Right lung (tissue), 5 donors: ENCODE measurements around the gene SLC22A7. TPM values are rescaled to one million over a fixed set of nuclear protein-coding genes. Genes with fewer than 3 reads are reported as not detected.
"Not testable (repeated sequence)": the region's sequence is repeated elsewhere in the genome, so short reads cannot be mapped to it uniquely, and the experiment has no call there.

ENCODE experiments used
- DNase-seq, 2 donors: peaks; one replicate each; pipeline ENCODE4 v3.0.0-alpha.2; 2013
- polyA plus RNA-seq, 5 donors: library from polyadenylated mRNA; unstranded; fragments of 120-200 nt; gene quantifications; one replicate each; pipeline versions ENCODE4 v1.2.1 to v1.2.3, GENCODE V29; 2013; ENCODE audit warnings: inconsistent platforms in 1 of 5, low replicate concordance in 1 of 5; ENCODE audit not compliant: insufficient read length in 5 of 5, insufficient read depth in 1 of 5

SLC22A7 gene
- polyA plus RNA-seq, 5 donors: 0.17 to 0.39 (median 0.24) TPM; not detected in 1

DNA sequence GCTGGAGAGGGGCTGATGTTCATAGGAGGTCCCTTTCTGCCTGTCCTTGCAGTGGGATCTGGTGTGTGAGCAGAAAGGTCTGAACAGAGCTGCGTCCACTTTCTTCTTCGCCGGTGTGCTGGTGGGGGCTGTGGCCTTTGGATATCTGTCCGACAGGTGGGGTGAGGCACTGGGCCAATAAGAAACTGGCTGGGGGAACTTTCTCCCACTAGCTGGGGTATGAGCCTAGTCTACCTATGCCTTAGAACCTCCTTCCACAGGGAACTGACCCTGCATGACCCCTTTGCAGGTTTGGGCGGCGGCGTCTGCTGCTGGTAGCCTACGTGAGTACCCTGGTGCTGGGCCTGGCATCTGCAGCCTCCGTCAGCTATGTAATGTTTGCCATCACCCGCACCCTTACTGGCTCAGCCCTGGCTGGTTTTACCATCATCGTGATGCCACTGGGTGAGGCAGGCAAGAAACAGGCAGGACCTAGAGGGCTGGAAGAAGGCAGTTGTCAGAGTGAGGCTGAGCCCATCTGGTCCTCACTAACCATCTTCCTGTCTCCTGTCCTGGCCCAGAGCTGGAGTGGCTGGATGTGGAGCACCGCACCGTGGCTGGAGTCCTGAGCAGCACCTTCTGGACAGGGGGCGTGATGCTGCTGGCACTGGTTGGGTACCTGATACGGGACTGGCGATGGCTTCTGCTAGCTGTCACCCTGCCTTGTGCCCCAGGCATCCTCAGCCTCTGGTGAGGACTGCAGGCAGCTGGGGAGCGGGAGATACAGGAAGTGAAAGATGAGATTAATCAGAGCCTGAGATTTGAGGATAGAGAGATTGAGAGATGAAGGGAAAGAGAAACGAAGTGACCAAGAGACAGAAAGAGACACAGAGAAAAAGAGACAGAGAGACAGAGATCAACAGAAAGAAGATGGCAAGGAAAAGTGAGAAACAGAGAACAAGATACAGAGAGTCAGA lies 1.6 kb downstream of the SLC22A7 start:
- no peak for DNase-seq

DNA sequence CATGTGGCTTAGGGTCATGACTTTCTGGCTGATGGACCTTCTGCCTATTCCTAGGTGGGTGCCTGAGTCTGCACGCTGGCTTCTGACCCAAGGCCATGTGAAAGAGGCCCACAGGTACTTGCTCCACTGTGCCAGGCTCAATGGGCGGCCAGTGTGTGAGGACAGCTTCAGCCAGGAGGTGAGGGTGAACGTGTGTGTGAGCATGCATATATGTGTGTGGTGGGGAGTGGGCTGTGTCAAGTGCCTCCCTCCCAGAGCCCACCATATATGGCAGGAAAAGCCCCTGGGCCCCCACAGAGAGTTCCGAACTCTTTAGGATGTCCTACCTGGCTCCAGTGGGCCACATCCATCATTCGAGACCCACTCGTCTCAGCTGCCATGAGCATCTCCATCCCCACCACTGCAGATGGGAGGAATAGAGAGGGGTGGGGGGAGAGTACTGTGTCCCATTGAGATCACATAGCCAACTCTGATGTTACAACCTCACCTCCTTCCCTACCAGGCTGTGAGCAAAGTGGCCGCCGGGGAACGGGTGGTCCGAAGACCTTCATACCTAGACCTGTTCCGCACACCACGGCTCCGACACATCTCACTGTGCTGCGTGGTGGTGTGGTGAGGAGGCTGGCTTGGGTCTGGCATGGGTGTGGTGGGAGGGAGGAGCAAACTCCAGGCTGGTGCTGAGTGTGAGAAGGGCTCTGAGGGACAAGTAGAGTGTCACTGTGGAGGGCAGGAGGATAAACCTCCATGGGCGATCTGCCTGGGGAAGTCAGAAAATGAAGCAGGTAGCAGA lies 3.2 kb downstream of the SLC22A7 start:
- DNase-seq: no peak

DNA sequence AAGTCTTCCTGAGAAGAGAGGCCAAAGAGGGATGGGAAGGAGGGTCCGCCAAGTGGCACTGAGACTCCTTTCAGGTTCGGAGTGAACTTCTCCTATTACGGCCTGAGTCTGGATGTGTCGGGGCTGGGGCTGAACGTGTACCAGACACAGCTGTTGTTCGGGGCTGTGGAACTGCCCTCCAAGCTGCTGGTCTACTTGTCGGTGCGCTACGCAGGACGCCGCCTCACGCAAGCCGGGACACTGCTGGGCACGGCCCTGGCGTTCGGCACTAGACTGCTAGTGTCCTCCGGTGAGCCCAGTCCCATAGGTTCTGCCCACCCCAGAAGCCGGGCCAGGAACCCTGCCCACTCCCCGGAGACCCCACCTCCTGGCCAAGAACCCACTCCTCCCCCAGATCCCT lies 4.1 kb downstream of the SLC22A7 start:
- DNase-seq: no peak

DNA sequence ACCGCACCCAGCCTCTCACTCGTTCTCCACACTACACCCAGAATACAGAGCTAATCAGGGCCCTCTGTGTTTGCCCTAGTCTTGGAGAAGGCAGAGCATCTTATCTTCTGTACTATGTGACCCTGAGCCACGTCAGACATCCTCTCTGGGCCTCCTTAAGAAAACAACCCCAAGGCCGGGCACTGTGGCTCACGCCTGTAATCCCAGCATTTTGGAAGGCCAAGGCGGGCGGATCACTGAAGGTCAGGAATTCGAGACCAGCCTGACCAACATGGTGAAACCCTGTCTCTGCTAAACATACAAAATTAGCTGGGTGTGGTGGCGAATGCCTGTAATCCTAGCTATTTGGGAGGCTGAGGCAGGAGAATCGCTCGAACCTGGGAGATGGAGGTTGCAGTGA lies 4.9 kb downstream of the SLC22A7 start:
- not testable (repeated sequence) for DNase-seq

DNA sequence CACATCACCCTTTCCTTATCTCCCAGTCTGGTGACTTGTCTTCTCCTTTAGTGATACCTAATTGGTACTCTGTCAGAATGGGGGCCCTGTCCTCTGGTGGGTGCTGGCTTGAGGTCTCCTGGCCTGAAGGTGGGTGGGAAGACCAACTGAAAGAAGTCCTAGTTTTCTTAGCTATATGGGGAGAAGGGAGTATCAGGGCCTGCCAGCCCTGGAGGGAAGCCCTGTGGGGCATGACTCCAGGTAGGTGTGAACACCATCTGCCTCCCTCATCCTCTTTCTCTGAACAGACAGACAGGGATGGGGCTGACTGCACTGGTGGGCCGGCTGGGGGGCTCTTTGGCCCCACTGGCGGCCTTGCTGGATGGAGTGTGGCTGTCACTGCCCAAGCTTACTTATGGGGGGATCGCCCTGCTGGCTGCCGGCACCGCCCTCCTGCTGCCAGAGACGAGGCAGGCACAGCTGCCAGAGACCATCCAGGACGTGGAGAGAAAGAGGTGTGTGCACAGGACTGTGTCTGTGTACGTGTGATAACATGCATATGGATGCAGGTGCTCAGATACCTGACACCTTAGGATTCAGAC lies 5.8 kb downstream of the SLC22A7 start:
- no peak for DNase-seq

- DNase-seq: no peak
Measured at GRCh38 chr6:43304361-43304760, 6.3 kb downstream of the SLC22A7 start.

- DNase-seq: no peak
Measured at GRCh38 chr6:43304882-43305281, 6.8 kb downstream of the SLC22A7 start.

DNA sequence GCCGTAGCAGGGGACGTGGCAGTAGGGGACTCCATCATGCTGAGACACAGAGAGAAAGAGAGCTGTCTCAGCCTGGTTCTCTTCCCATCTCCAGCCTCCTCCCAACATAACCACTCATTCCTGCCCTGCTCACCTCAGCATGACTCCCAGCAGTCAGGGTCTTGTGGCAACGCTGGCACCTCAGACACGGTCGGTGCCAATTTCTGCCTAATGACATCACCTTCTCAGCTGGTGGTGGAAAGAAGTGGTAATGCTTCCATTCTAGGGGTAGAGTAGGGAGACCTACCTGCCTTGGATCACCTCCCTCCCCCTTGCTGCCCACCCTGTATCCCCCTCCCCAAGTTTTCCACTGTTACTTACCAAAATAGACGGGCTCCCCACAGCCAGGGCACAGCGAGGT lies 8.0 kb downstream of the SLC22A7 start:
- DNase-seq: no peak

GRCh38 chr6:43307451-43308100 lies 9.5 kb downstream of the SLC22A7 start:
- DNase-seq: no peak

- DNase-seq: no peak
Measured at GRCh38 chr6:43308101-43308989, 10.3 kb downstream of the SLC22A7 start, which contains the start of gene CRIP3. CRIP3 (minus strand) TSS chr6:43308826; CDS start chr6:43308792, 34 bp downstream.

DNA sequence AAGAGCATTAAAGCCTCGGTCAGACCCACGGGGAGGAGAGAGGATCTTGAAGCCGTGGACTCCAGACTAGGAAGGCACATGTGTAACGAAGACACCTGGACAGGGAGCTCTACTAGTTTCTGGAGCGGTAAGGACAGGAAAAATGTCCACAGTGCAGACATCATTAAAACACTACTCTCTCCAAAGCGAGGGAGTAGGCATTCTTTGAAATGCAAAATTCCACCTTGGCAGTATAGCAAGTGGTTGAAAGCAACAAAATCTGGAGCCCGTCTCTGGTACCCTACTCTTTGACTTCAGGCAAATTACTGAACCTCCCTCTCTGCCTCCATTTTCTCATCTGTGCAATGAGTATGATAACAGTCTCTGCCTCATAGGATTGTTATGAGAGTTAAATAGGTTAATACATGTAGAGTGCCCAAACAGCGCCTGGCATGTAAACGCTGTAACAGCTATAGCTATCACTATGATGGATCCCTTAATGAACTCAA lies 11.0 kb downstream of the SLC22A7 start:
- no peak for DNase-seq

GRCh38 chr6:43310134-43310533 lies 12.1 kb downstream of the SLC22A7 start:
- no peak for DNase-seq

DNA sequence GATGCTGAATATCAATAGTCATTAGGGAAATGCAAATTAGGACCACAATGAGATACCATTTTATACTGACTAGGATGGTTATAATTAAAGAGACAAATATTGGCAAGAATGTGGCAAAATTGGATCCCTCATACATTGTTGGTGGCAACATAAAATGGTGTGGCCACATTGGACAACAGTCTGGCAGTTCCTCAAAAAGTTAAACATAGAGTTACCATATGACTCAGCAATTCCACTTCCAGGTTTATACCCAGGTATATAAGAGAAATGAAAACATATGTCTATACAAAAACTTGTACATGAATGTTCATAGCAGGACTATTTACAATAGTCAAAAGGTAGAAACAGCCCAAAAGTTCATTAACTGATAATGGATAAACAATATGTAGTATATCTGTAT lies 12.6 kb downstream of the SLC22A7 start:
- no peak for DNase-seq

- DNase-seq: no peak
Measured at GRCh38 chr6:43311666-43312065, 13.6 kb downstream of the SLC22A7 start.

- no peak for DNase-seq
Measured at GRCh38 chr6:43313813-43314212, 15.8 kb downstream of the SLC22A7 start.

GRCh38 chr6:43318011-43318410 lies 20.0 kb downstream of the SLC22A7 start:
- DNase-seq: no peak

DNA sequence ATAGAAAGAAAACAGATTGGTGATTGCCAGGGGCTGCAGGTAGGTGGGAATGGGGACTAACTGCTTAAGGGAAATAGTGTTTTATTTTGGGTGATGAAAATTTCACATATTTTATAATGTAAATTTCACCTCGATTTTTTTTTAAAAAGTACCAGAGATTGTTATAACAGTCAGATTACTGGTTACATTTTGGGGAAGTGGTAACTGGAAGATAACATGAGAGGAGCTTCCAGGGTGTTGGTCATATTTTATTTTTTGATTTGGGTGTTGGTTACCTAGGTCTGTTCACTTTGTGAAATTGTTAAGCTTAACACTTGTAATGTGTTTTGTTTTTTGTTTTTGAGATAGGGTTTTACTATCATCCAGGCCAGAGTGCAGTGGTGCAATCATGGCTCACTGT lies 27.8 kb downstream of the SLC22A7 start:
- DNase-seq: no peak

GRCh38 chr6:43328528-43328927 lies 30.5 kb downstream of the SLC22A7 start:
- DNase-seq: no peak

DNA sequence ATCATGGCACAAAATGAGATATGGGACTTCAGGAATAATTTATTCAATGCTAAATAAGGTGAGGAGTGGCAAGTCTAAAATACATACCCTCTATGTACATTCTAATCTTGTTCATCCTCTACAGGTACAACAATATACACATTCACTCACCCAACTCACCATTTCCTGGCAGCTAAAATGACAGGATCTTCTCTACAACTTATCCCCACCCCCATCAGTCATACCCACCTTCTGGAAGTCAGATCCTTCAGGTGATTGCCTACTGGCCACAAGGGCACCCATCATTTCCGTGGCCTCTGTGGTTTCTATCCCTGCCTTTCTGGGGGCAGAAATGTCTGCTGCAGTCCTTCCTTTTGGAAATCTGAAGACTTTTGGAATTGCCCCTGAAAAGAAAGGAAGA lies 33.4 kb downstream of the SLC22A7 start:
- no peak for DNase-seq

- no peak for DNase-seq
Measured at GRCh38 chr6:43331891-43332290, 33.8 kb downstream of the SLC22A7 start.
